Liver (tissue), 9 donors: ENCODE measurements around the gene MGAT1. TPM values are rescaled to one million over a fixed set of nuclear protein-coding genes. Genes with fewer than 3 reads are reported as not detected.

Source experiments
- DNase-seq: peaks from one replicate; pipeline ENCODE4 v3.0.0-alpha.2; 2017; ENCODE audit warnings: low spot score
- H3K27ac ChIP-seq, 2 donors: one replicate each; pipeline ENCODE4 v1.7.0; 2013; ENCODE audit warnings: inconsistent platforms in 2 of 2, low read length in 2 of 2, control low read depth in 1 of 2, low read depth in 1 of 2, mild to moderate bottlenecking in 1 of 2
- H3K27me3 ChIP-seq, 4 donors: one replicate each; pipeline versions ENCODE4 v1.6.1 to v1.7.0; 2013; ENCODE audit warnings: low read length in 3 of 4, inconsistent platforms in 1 of 4, mild to moderate bottlenecking in 1 of 4, moderate library complexity in 1 of 4; ENCODE audit not compliant: control insufficient read depth in 4 of 4, insufficient read depth in 4 of 4
- H3K36me3 ChIP-seq, 4 donors: one replicate each; pipeline versions ENCODE4 v1.6.1 to v1.7.0; 2013; ENCODE audit warnings: low read length in 3 of 4, mild to moderate bottlenecking in 3 of 4, low read depth in 1 of 4, moderate library complexity in 1 of 4; ENCODE audit not compliant: control insufficient read depth in 4 of 4, insufficient read depth in 3 of 4
- H3K4me1 ChIP-seq, 4 donors: one replicate each; pipeline versions ENCODE4 v1.6.1 to v1.7.0; 2013; ENCODE audit warnings: low read length in 3 of 4, mild to moderate bottlenecking in 3 of 4, moderate library complexity in 1 of 4; ENCODE audit not compliant: control insufficient read depth in 4 of 4, insufficient read depth in 4 of 4
- H3K4me3 ChIP-seq, 3 donors: one replicate each; pipeline versions ENCODE4 v1.6.1 to v1.7.0; 2013; ENCODE audit warnings: low read length in 3 of 3, control low read depth in 1 of 3, low read depth in 1 of 3, mild to moderate bottlenecking in 1 of 3
- H3K9ac ChIP-seq, 2 donors: one replicate each; pipeline ENCODE4 v1.7.0; 2013; ENCODE audit warnings: low read length in 2 of 2, mild to moderate bottlenecking in 2 of 2, moderate library complexity in 2 of 2, control low read depth in 1 of 2, low read depth in 1 of 2
- H3K9me3 ChIP-seq, 4 donors: one replicate each; pipeline versions ENCODE4 v1.6.1 to v1.7.0; 2013; ENCODE audit warnings: low read length in 3 of 4; ENCODE audit not compliant: control insufficient read depth in 4 of 4
- ATF3 ChIP-seq: IDR thresholded peaks from 2 replicates; pipeline ENCODE4 v1.6.1; 2016; ENCODE audit warnings: antibody characterized with exemption
- EGR1 ChIP-seq, 2 donors: IDR thresholded peaks; 2 replicates each; pipeline ENCODE4 v1.6.1; 2016 to 2018; ENCODE audit warnings: antibody characterized with exemption in 2 of 2, low read depth in 2 of 2
- FOXA1 ChIP-seq: IDR thresholded peaks from 2 replicates; pipeline ENCODE4 v1.6.1; 2016; ENCODE audit warnings: antibody characterized with exemption
- GABPA ChIP-seq, 2 donors: IDR thresholded peaks in 1 of 2; conservative IDR thresholded peaks in 1 of 2; 2 replicates each; pipeline ENCODE4 v1.6.1; 2016; ENCODE audit warnings: antibody characterized with exemption in 2 of 2, mild to moderate bottlenecking in 1 of 2, moderate library complexity in 1 of 2
- HNF4A ChIP-seq, 2 donors: conservative IDR thresholded peaks; 2 replicates each; pipeline ENCODE4 v1.6.1; 2016; ENCODE audit warnings: antibody characterized with exemption in 2 of 2, mild to moderate bottlenecking in 2 of 2
- HNF4G ChIP-seq: IDR thresholded peaks from 2 replicates; pipeline ENCODE4 v1.6.1; 2016; ENCODE audit warnings: antibody characterized with exemption
- JUND ChIP-seq, 2 donors: IDR thresholded peaks; 2 replicates each; pipeline ENCODE4 v1.6.1; 2016; ENCODE audit warnings: antibody characterized with exemption in 2 of 2
- MAX ChIP-seq: IDR thresholded peaks from 2 replicates; pipeline ENCODE4 v1.6.1; 2016; ENCODE audit warnings: antibody characterized with exemption
- NR2F2 ChIP-seq: IDR thresholded peaks from 2 replicates; pipeline ENCODE4 v1.6.1; 2016; ENCODE audit warnings: antibody characterized with exemption
- RAD21 ChIP-seq, 2 donors: IDR thresholded peaks; 2 replicates each; pipeline ENCODE4 v1.6.1; 2016; ENCODE audit warnings: antibody characterized with exemption in 2 of 2, mild to moderate bottlenecking in 2 of 2
- REST ChIP-seq: IDR thresholded peaks from 2 replicates; pipeline ENCODE4 v1.6.1; 2016; ENCODE audit warnings: antibody characterized with exemption, mild to moderate bottlenecking
- RXRA ChIP-seq, 2 donors: IDR thresholded peaks; 2 replicates each; pipeline ENCODE4 v1.6.1; 2017 to 2018; ENCODE audit warnings: antibody characterized with exemption in 2 of 2, mild to moderate bottlenecking in 1 of 2
- SP1 ChIP-seq: IDR thresholded peaks from 2 replicates; pipeline ENCODE4 v1.6.1; 2018; ENCODE audit warnings: antibody characterized with exemption, mild to moderate bottlenecking
- TAF1 ChIP-seq: conservative IDR thresholded peaks from 2 replicates; pipeline ENCODE4 v1.6.1; 2016; ENCODE audit warnings: antibody characterized with exemption, mild to moderate bottlenecking
- YY1 ChIP-seq: IDR thresholded peaks from 2 replicates; pipeline ENCODE4 v1.6.1; 2016; ENCODE audit warnings: antibody characterized with exemption, mild to moderate bottlenecking
- WGBS: extraction: QIAGEN DNeasy Blood & Tissue Kit; methylation state at CpG from one replicate; pipeline ENCODE4 v1.1.7; 2013; 5-methylcytosine and 5-hydroxymethylcytosine counted together
- polyA plus RNA-seq, 2 donors: library from polyadenylated mRNA; stranded (reverse) in 1 of 2; unstranded in 1 of 2; fragments of 200-250 nt in 1 of 2; fragments of >200 nt in 1 of 2; fragmentation: Nextera tagmentation in 1 of 2; extraction: Ambion mirVana in 1 of 2; gene quantifications; one replicate each; pipeline versions ENCODE4 v1.2.1 to v1.2.3, GENCODE V29; 2013 to 2015
- total RNA-seq, 2 donors: library from RNA; depleted of rRNA; stranded (reverse); fragments of >200 nt; gene quantifications; one replicate each; pipeline ENCODE4 v1.2.3, GENCODE V29; 2014
- TF ChIP-seq, protein P1 (sequence below): IDR thresholded peaks from 2 replicates; pipeline ENCODE4 v1.6.1; 2016; ENCODE audit warnings: antibody characterized with exemption
- TF ChIP-seq, protein P2 (sequence below): fragments of 150-350 bp; IDR thresholded peaks from 2 replicates; pipeline ENCODE4 v1.5.1; 2017; ENCODE audit warnings: improper control_type of control experiment, low read depth, low read length; ENCODE audit not compliant: missing input control
- donor health status: healthy.
- donor health status: healthy.
- donor health status: healthy.
- donor health status: healthy.
- donor health status: healthy.

Gene MGAT1
- total and polyA plus RNA-seq, 4 donors, result 73.0 to 125 (median 97.7) TPM

DNA sequence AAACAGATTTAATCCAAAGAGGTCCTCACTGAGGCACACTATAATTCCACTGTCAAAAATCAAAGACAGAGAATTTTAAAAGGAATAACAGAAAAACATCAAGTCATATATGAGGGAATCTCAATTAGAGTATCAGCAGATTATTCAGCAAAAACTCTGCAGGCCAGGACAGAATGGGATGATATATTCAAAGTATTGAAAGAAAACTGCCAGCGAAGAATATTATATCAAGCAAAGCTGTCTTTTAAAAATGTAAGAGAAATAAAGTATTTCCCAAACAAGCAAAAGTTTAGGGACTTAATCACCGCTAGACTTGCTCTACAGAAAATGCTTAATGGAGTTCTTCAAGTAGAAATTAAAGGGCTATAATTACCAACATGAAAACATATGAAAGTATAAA lies 47.0 kb downstream of the MGAT1 start:
- TF ChIP-seq EGR1 (IDR thresholded peaks at IDR 0.05; ENCODE audit: low read depth in 2 of 2) (no peak), NR2F2 (no peak), HNF4G (no peak), RXRA (IDR thresholded peaks at IDR 0.05) (no peak), TAF1 (no peak), MAX (no peak), JUND (IDR thresholded peaks at IDR 0.05) (no peak), ATF3 (no peak), GABPA (IDR thresholded peaks at IDR 0.05 in 1 of 2, conservative IDR thresholded peaks at IDR 0.05 in 1 of 2) (no peak), REST (no peak)
- TF ChIP-seq, protein P1, sequence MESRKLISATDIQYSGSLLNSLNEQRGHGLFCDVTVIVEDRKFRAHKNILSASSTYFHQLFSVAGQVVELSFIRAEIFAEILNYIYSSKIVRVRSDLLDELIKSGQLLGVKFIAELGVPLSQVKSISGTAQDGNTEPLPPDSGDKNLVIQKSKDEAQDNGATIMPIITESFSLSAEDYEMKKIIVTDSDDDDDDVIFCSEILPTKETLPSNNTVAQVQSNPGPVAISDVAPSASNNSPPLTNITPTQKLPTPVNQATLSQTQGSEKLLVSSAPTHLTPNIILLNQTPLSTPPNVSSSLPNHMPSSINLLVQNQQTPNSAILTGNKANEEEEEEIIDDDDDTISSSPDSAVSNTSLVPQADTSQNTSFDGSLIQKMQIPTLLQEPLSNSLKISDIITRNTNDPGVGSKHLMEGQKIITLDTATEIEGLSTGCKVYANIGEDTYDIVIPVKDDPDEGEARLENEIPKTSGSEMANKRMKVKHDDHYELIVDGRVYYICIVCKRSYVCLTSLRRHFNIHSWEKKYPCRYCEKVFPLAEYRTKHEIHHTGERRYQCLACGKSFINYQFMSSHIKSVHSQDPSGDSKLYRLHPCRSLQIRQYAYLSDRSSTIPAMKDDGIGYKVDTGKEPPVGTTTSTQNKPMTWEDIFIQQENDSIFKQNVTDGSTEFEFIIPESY, result no peak

DNA sequence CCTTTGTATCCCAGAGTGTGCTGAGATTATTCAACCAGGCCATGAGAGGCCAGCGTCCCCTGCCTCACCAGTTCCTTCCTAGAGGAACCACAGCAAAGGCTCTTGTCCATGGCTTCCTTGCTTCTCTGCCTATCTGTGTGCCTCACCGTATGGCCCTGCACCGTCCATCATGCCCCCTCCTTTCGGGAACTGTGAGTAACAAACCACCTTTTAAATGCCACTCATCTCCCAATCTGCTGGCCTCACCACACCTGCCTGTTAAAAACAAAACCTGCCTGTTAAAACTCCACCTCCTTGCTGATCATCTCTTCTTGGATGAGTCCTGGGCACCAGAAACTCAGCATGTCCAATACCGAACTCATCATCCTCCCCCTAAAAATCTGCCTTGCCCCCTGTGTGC lies 58.4 kb downstream of the MGAT1 start:
- no peak for DNase-seq
- H3K9me3 ChIP-seq, result no peaks in the 10 kb centered on the region
- 66% methylated on average over 5 of the region's 5 CpGs for WGBS
- H3K36me3 ChIP-seq, result no peaks in the 10 kb centered on the region
- TF ChIP-seq SP1 (no peak), HNF4G (no peak), EGR1 (IDR thresholded peaks at IDR 0.05; ENCODE audit: low read depth in 2 of 2) (no peak), RAD21 (IDR thresholded peaks at IDR 0.05) (no peak), MAX (no peak), YY1 (no peak), FOXA1 (no peak), HNF4A (conservative IDR thresholded peaks at IDR 0.05) (no peak), ATF3 (no peak), NR2F2 (no peak), GABPA (IDR thresholded peaks at IDR 0.05 in 1 of 2, conservative IDR thresholded peaks at IDR 0.05 in 1 of 2) (no peak), JUND (IDR thresholded peaks at IDR 0.05) (no peak)
- TF ChIP-seq, protein P1, result no peak
- TF ChIP-seq, protein P2, sequence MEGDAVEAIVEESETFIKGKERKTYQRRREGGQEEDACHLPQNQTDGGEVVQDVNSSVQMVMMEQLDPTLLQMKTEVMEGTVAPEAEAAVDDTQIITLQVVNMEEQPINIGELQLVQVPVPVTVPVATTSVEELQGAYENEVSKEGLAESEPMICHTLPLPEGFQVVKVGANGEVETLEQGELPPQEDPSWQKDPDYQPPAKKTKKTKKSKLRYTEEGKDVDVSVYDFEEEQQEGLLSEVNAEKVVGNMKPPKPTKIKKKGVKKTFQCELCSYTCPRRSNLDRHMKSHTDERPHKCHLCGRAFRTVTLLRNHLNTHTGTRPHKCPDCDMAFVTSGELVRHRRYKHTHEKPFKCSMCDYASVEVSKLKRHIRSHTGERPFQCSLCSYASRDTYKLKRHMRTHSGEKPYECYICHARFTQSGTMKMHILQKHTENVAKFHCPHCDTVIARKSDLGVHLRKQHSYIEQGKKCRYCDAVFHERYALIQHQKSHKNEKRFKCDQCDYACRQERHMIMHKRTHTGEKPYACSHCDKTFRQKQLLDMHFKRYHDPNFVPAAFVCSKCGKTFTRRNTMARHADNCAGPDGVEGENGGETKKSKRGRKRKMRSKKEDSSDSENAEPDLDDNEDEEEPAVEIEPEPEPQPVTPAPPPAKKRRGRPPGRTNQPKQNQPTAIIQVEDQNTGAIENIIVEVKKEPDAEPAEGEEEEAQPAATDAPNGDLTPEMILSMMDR, result no peak
- peaks cover 0 to 16% (median 4%) of the 10 kb centered on the region in 4 donors for H3K27me3 ChIP-seq
- H3K27ac ChIP-seq, result no peak overlapping the region
- H3K4me3 ChIP-seq, result no peak overlapping the region
- no peak overlapping the region for H3K9ac ChIP-seq
- H3K4me1 ChIP-seq, result no peaks in the 10 kb centered on the region

More for the DNA sequence above, 47.0 kb downstream of the MGAT1 start:
- H3K9ac ChIP-seq, result no peak overlapping the region
- H3K36me3 ChIP-seq, result no peaks in the 10 kb centered on the region
- no peak overlapping the region for H3K27ac ChIP-seq
- H3K27me3 ChIP-seq, result peaks cover 0 to 3% (median 0%) of the 10 kb centered on the region in 4 donors
- H3K4me1 ChIP-seq, result no peaks in the 10 kb centered on the region
- no peak overlapping the region for H3K4me3 ChIP-seq
- WGBS, result 70% methylated on average over 2 of the region's 2 CpGs
- DNase-seq, result no peak
- peaks cover 1 to 8% (median 3%) of the 10 kb centered on the region in 4 donors for H3K9me3 ChIP-seq
